Muscle layer of colon (tissue), 2 donors: ENCODE data around the gene TTR.

Experiments
- H3K27ac ChIP-seq: one replicate; pipeline ENCODE4 v1.7.0; 2013; ENCODE audit warnings: low read depth, mild to moderate bottlenecking, low read length, moderate library complexity
- H3K27me3 ChIP-seq, 2 donors: one replicate each; pipeline ENCODE4 v1.7.0; 2013; ENCODE audit warnings: low read length in 2 of 2, mild to moderate bottlenecking in 2 of 2; ENCODE audit not compliant: insufficient read depth in 2 of 2, control insufficient read depth in 1 of 2
- H3K36me3 ChIP-seq: one replicate; pipeline ENCODE4 v1.7.0; 2013; ENCODE audit warnings: mild to moderate bottlenecking, low read length; ENCODE audit not compliant: insufficient read depth
- H3K4me1 ChIP-seq: one replicate; pipeline ENCODE4 v1.7.0; 2013; ENCODE audit warnings: mild to moderate bottlenecking, low read length; ENCODE audit not compliant: insufficient read depth
- H3K4me3 ChIP-seq, 2 donors: one replicate each; pipeline ENCODE4 v1.7.0; 2013; ENCODE audit warnings: low read length in 2 of 2, low read depth in 1 of 2, mild to moderate bottlenecking in 1 of 2, moderate library complexity in 1 of 2
- H3K9ac ChIP-seq: one replicate; pipeline ENCODE4 v1.7.0; 2013; ENCODE audit warnings: low read length
- H3K9me3 ChIP-seq: one replicate; pipeline ENCODE4 v1.7.0; 2013; ENCODE audit warnings: mild to moderate bottlenecking, low read length
- donor health status: abdominal sarcoma.
- donor health status: Adenocarcinoma of cecum.

Gene TTR

GRCh38 chr18:31591628-31592027 is at the start of gene TTR:
Gene TTR (plus strand): TSS chr18:31591877. CDS start chr18:31591903, 26 bp downstream.
- no peak within 1 kb of the TSS for H3K9ac ChIP-seq
- H3K4me3 ChIP-seq, result no peak within 1 kb of the TSS
- H3K36me3 ChIP-seq, result no peaks in the 10 kb centered on the region
- H3K4me1 ChIP-seq, result no peaks in the 10 kb centered on the region
- no peaks in the 10 kb centered on the region for H3K9me3 ChIP-seq
- no peaks in the 10 kb centered on the region for H3K27me3 ChIP-seq
- H3K27ac ChIP-seq, result no peak within 1 kb of the TSS

GRCh38 chr18:31546476-31546875 is 45.2 kb upstream of the TTR start:
- no peak overlapping the region for H3K9ac ChIP-seq
- no peak overlapping the region for H3K4me3 ChIP-seq
- H3K36me3 ChIP-seq, result no peaks in the 10 kb centered on the region
- H3K27ac ChIP-seq, result no peak overlapping the region
- H3K9me3 ChIP-seq, result no peaks in the 10 kb centered on the region
- no peaks in the 10 kb centered on the region for H3K27me3 ChIP-seq
- no peaks in the 10 kb centered on the region for H3K4me1 ChIP-seq

GRCh38 chr18:31548853-31549252 is 42.8 kb upstream of the TTR start:
- no peaks in the 10 kb centered on the region for H3K9me3 ChIP-seq
- no peak overlapping the region for H3K27ac ChIP-seq
- H3K4me1 ChIP-seq, result no peaks in the 10 kb centered on the region
- H3K4me3 ChIP-seq, result no peak overlapping the region
- H3K9ac ChIP-seq, result no peak overlapping the region
- H3K36me3 ChIP-seq, result no peaks in the 10 kb centered on the region
- no peaks in the 10 kb centered on the region for H3K27me3 ChIP-seq

GRCh38 chr18:31549416-31549815 is 42.3 kb upstream of the TTR start:
- no peaks in the 10 kb centered on the region for H3K36me3 ChIP-seq
- no peak overlapping the region for H3K9ac ChIP-seq
- H3K9me3 ChIP-seq, result no peaks in the 10 kb centered on the region
- no peak overlapping the region for H3K27ac ChIP-seq
- no peaks in the 10 kb centered on the region for H3K27me3 ChIP-seq
- no peak overlapping the region for H3K4me3 ChIP-seq
- no peaks in the 10 kb centered on the region for H3K4me1 ChIP-seq

GRCh38 chr18:31551883-31552282 is 39.8 kb upstream of the TTR start:
- Histone ChIP-seq H3K27me3 (no peaks in the 10 kb centered on the region), H3K27ac (no peak overlapping the region), H3K4me3 (no peak overlapping the region), H3K4me1 (no peaks in the 10 kb centered on the region), H3K9ac (no peak overlapping the region), H3K36me3 (no peaks in the 10 kb centered on the region), H3K9me3 (no peaks in the 10 kb centered on the region)

GRCh38 chr18:31553800-31554199 is 37.9 kb upstream of the TTR start:
- Histone ChIP-seq H3K9me3 (no peaks in the 10 kb centered on the region), H3K4me3 (no peak overlapping the region), H3K9ac (no peak overlapping the region), H3K36me3 (no peaks in the 10 kb centered on the region), H3K27ac (no peak overlapping the region), H3K4me1 (no peaks in the 10 kb centered on the region), H3K27me3 (no peaks in the 10 kb centered on the region)

GRCh38 chr18:31554776-31555175 is 36.9 kb upstream of the TTR start:
- no peak overlapping the region for H3K27ac ChIP-seq
- no peak overlapping the region for H3K9ac ChIP-seq
- no peaks in the 10 kb centered on the region for H3K9me3 ChIP-seq
- no peak overlapping the region for H3K4me3 ChIP-seq
- no peaks in the 10 kb centered on the region for H3K4me1 ChIP-seq
- no peaks in the 10 kb centered on the region for H3K36me3 ChIP-seq
- no peaks in the 10 kb centered on the region for H3K27me3 ChIP-seq

- H3K36me3 ChIP-seq, result no peaks in the 10 kb centered on the region
- H3K27me3 ChIP-seq, result no peaks in the 10 kb centered on the region
- H3K9ac ChIP-seq, result no peak overlapping the region
- no peak overlapping the region for H3K27ac ChIP-seq
- H3K9me3 ChIP-seq, result no peaks in the 10 kb centered on the region
- no peak overlapping the region for H3K4me3 ChIP-seq
- no peaks in the 10 kb centered on the region for H3K4me1 ChIP-seq
These were observed 35.5 kb upstream of the TTR start for GRCh38 chr18:31555971-31556747.

- Histone ChIP-seq H3K4me3 (no peak overlapping the region), H3K27me3 (no peaks in the 10 kb centered on the region), H3K27ac (no peak overlapping the region), H3K9me3 (no peaks in the 10 kb centered on the region), H3K36me3 (no peaks in the 10 kb centered on the region), H3K4me1 (no peaks in the 10 kb centered on the region), H3K9ac (no peak overlapping the region)
These were observed 34.2 kb upstream of the TTR start for GRCh38 chr18:31557446-31557845.

- no peak overlapping the region for H3K27ac ChIP-seq
- no peaks in the 10 kb centered on the region for H3K36me3 ChIP-seq
- no peaks in the 10 kb centered on the region for H3K9me3 ChIP-seq
- no peak overlapping the region for H3K4me3 ChIP-seq
- no peak overlapping the region for H3K9ac ChIP-seq
- no peaks in the 10 kb centered on the region for H3K27me3 ChIP-seq
- no peaks in the 10 kb centered on the region for H3K4me1 ChIP-seq
These were observed 33.1 kb upstream of the TTR start for GRCh38 chr18:31558567-31558966.

GRCh38 chr18:31562726-31563125 is 29.0 kb upstream of the TTR start:
- no peaks in the 10 kb centered on the region for H3K4me1 ChIP-seq
- no peaks in the 10 kb centered on the region for H3K9me3 ChIP-seq
- H3K27me3 ChIP-seq, result no peaks in the 10 kb centered on the region
- no peak overlapping the region for H3K27ac ChIP-seq
- H3K9ac ChIP-seq, result no peak overlapping the region
- no peak overlapping the region for H3K4me3 ChIP-seq
- H3K36me3 ChIP-seq, result no peaks in the 10 kb centered on the region

- Histone ChIP-seq H3K27me3 (no peaks in the 10 kb centered on the region), H3K9ac (no peak overlapping the region), H3K4me1 (no peaks in the 10 kb centered on the region), H3K4me3 (no peak overlapping the region), H3K36me3 (no peaks in the 10 kb centered on the region), H3K27ac (no peak overlapping the region), H3K9me3 (no peaks in the 10 kb centered on the region)
These were observed 27.9 kb upstream of the TTR start for GRCh38 chr18:31563778-31564177.
